Measurements from ENCODE around the gene NRM. TPM values are rescaled to one million over a fixed set of nuclear protein-coding genes. Genes with fewer than 3 reads are reported as not detected.

Gene NRM
- total RNA-seq, 1 experiment from 2014 or later = 13.6 TPM

DNA sequence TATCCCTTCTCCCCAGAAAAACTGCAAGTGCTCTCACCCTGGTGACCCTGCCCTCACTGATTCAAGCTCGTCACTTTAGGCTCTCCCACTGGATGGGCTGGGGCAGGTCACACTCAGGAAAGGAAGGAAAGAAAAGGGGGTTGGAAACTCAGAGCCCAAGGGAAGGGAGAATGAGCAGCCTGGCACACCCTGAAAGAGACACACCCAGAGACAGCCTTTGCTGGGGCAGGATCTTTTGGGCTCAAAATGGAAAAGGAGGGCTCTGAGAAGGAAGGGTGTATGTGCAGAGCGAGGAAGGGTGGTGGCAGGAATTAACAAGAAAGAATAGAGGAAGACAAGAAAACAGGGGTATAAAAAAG, 6.8 kb downstream of the NRM start:
- intact Hi-C loops (cut with micrococcal nuclease) = no loop called here
- no TSS peak for BruUV-seq (replicated peaks)
- no peaks in the 10 kb centered on the region for H3K27me3 ChIP-seq (ENCODE audit: insufficient read depth, low read length)
- ATAC-seq = no peak
- ChIA-PET POLR2A (no interaction called here), CTCF (no interaction called here), RAD21 (ENCODE audit: low non-redundant PET in 1 of 2, low total read pairs in 2 of 2, uncharacterized antibody in 2 of 2, unreplicated experiment in 2 of 2) (no interaction called here)
- H3K36me3 ChIP-seq (ENCODE audit: control insufficient read depth in 1 of 2, insufficient read depth in 2 of 2, low read length in 2 of 2) = no peaks in the 10 kb centered on the region
- TF ChIP-seq ZNF274 (IDR thresholded peaks at IDR 0.05; ENCODE audit: low read depth, low read length) (no peak), JUND (IDR thresholded peaks at IDR 0.05) (no peak), SP1 (IDR thresholded peaks at IDR 0.05; ENCODE audit: low read depth) (no peak), EZH2phosphoT487 (IDR thresholded peaks at IDR 0.05; ENCODE audit: borderline replicate concordance) (no peak), FOSL1 (IDR thresholded peaks at IDR 0.05; ENCODE audit: low read depth) (no peak), YY1 (IDR thresholded peaks at IDR 0.05; ENCODE audit: extremely low read depth, insufficient replicate concordance, low read depth, low read length) (no peak), TCF7L2 (IDR thresholded peaks at IDR 0.05; ENCODE audit: borderline replicate concordance, extremely low read depth, insufficient read depth, insufficient read length) (no peak), CBX3 (IDR thresholded peaks at IDR 0.05; ENCODE audit: low read depth) (no peak), POLR2AphosphoS5 (IDR thresholded peaks at IDR 0.05; ENCODE audit: low read depth, low read length) (no peak), REST (IDR thresholded peaks at IDR 0.05; ENCODE audit: low read depth) (no peak), ELF1 (IDR thresholded peaks at IDR 0.05; ENCODE audit: borderline replicate concordance, low read depth) (no peak)
- TF ChIP-seq, protein P1, sequence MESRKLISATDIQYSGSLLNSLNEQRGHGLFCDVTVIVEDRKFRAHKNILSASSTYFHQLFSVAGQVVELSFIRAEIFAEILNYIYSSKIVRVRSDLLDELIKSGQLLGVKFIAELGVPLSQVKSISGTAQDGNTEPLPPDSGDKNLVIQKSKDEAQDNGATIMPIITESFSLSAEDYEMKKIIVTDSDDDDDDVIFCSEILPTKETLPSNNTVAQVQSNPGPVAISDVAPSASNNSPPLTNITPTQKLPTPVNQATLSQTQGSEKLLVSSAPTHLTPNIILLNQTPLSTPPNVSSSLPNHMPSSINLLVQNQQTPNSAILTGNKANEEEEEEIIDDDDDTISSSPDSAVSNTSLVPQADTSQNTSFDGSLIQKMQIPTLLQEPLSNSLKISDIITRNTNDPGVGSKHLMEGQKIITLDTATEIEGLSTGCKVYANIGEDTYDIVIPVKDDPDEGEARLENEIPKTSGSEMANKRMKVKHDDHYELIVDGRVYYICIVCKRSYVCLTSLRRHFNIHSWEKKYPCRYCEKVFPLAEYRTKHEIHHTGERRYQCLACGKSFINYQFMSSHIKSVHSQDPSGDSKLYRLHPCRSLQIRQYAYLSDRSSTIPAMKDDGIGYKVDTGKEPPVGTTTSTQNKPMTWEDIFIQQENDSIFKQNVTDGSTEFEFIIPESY (IDR thresholded peaks at IDR 0.05; ENCODE audit: extremely low read depth, insufficient replicate concordance, low read length) = no peak
- TF ChIP-seq, protein P2, sequence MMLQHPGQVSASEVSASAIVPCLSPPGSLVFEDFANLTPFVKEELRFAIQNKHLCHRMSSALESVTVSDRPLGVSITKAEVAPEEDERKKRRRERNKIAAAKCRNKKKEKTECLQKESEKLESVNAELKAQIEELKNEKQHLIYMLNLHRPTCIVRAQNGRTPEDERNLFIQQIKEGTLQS (IDR thresholded peaks at IDR 0.05) = no peak
- H3K27ac ChIP-seq (ENCODE audit: low read depth, low read length) = peak overlapping the region; percentile 85
- no peaks in the 10 kb centered on the region for H3K9me3 ChIP-seq (ENCODE audit: control insufficient read depth in 1 of 2, insufficient read depth in 1 of 2, low read depth in 1 of 2, low read length in 2 of 2)
- peak overlapping the region; percentile 98 for H3K4me2 ChIP-seq (ENCODE audit: low read length)
- H3K4me1 ChIP-seq (ENCODE audit: control insufficient read depth in 1 of 2, insufficient read depth in 2 of 2, low read length in 2 of 2) = peaks cover 48 to 75% of the 10 kb centered on the region in 2 experiments
- no peak overlapping the region for H2AFZ ChIP-seq (ENCODE audit: low read depth, low read length, poor library complexity, severe bottlenecking)
- no peaks in the 10 kb centered on the region for H4K20me1 ChIP-seq (ENCODE audit: insufficient read depth)
- H3K4me3 ChIP-seq (replicated peaks in 1 of 2; ENCODE audit: low read depth in 1 of 2, low read length in 2 of 2) = peak overlapping the region; percentile 38 to 54
- peaks cover 58% of the 10 kb centered on the region for H3K79me2 ChIP-seq (ENCODE audit: insufficient read depth, low read length)
- DNase-seq (ENCODE audit: low read depth, low spot score) = no peak
- H3K9me2 ChIP-seq (ENCODE audit: insufficient read depth) = no peaks in the 10 kb centered on the region
- H3K9ac ChIP-seq (ENCODE audit: low read length) = peak overlapping the region; percentile 66
